ENCODE results near the gene SCGB1C1. TPM values are rescaled to one million over a fixed set of nuclear protein-coding genes. Genes with fewer than 3 reads are reported as not detected.
"Not testable (repeated sequence)": the region's sequence is repeated elsewhere in the genome, so short reads cannot be mapped to it uniquely, and the experiment has no call there.

The SCGB1C1 gene
- polyA plus RNA-seq (2013, experiment 1 of 2; ENCODE audit: insufficient read length), result not detected
- not detected for polyA plus RNA-seq (2013, experiment 2 of 2; ENCODE audit: insufficient read length)

- not testable (repeated sequence) for DNase-seq
These were observed at the start of gene SCGB1C1 for GRCh38 chr11:192674-193128. TSS of gene SCGB1C1 (plus strand) at chr11:193078. CDS start at chr11:193100, 22 bp downstream.

- not testable (repeated sequence) for DNase-seq
These were observed 12.6 kb upstream of the SCGB1C1 start for GRCh38 chr11:180242-180641.

GRCh38 chr11:189200-189783 lies 3.6 kb upstream of the SCGB1C1 start:
- not testable (repeated sequence) for DNase-seq

- DNase-seq, result not testable (repeated sequence)
These were observed 3.0 kb upstream of the SCGB1C1 start for GRCh38 chr11:189843-190311.

- not testable (repeated sequence) for DNase-seq
These were observed 2.3 kb upstream of the SCGB1C1 start for GRCh38 chr11:190546-190945.

- DNase-seq, result not testable (repeated sequence)
These were observed 1.1 kb upstream of the SCGB1C1 start for GRCh38 chr11:191490-192478.

GRCh38 chr11:193481-193880 lies 603 bp downstream of the SCGB1C1 start:
- DNase-seq, result not testable (repeated sequence)

- no peak for DNase-seq
These were observed 4.2 kb downstream of the SCGB1C1 start for GRCh38 chr11:196786-197731.

- DNase-seq, result no peak
These were observed 4.9 kb downstream of the SCGB1C1 start for GRCh38 chr11:197741-198235.

GRCh38 chr11:198236-198806 lies 5.4 kb downstream of the SCGB1C1 start:
- DNase-seq, result no peak

- DNase-seq, result no peak
These were observed 6.2 kb downstream of the SCGB1C1 start for GRCh38 chr11:199004-199581.

GRCh38 chr11:199782-200181 lies 6.9 kb downstream of the SCGB1C1 start:
- DNase-seq, result no peak

- no peak for DNase-seq
These were observed 7.5 kb downstream of the SCGB1C1 start for GRCh38 chr11:200224-201003.

GRCh38 chr11:201966-202365 lies 9.1 kb downstream of the SCGB1C1 start:
- no peak for DNase-seq

GRCh38 chr11:202490-202889 lies 9.6 kb downstream of the SCGB1C1 start:
- no peak for DNase-seq

GRCh38 chr11:203056-203944 lies 10.4 kb downstream of the SCGB1C1 start:
- no peak for DNase-seq

- DNase-seq, result no peak
These were observed 11.2 kb downstream of the SCGB1C1 start for GRCh38 chr11:203945-204586.

- DNase-seq, result no peak
These were observed 11.8 kb downstream of the SCGB1C1 start for GRCh38 chr11:204587-205109.
